Measurements from ENCODE around the gene BCAP31. TPM values are rescaled to one million over a fixed set of nuclear protein-coding genes. Genes with fewer than 3 reads are reported as not detected.
"Not testable (repeated sequence)": the region's sequence is repeated elsewhere in the genome, so short reads cannot be mapped to it uniquely, and the experiment has no call there.

The BCAP31 gene
- total RNA-seq, 1 donor from 2014 or later, result 83.0 TPM

DNA sequence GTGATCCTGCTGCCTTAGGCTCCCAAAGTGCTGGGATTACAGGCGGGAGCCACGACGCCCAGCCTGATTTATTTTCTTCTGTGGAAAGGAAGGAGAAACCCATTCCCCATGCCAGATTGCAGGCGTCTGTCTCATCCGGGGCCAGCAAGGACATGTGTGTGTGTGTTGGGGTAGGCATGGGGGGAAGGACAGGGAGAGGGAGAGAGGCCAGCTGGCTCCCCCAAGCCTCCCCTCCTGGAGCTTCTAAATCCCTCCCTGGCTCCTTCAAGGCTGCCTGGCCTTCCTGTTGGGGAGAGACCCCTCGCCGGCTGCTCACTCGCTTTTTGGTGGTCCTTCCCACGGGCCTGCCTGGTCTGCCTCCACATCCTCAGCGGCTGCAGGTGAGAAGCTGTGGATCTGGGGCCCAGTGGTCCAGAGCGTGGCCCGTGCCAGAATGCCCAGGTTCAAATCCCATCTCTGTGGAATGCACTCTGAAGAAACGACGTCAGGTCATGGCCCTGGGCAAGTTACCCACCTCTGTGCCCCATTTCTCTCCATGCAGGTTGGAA is 38.5 kb upstream of the BCAP31 start:
- H3K9ac ChIP-seq (ENCODE audit: low read depth in 1 of 3, low read length in 3 of 3), result no peak overlapping the region
- no peak overlapping the region for H3K27ac ChIP-seq (ENCODE audit: low read depth, low read length)
- peaks cover 9 to 19% (median 13%) of the 10 kb centered on the region in 3 donors for H3K4me1 ChIP-seq (ENCODE audit: control insufficient read depth in 3 of 3, insufficient read depth in 3 of 3, low read length in 3 of 3)
- no peaks in the 10 kb centered on the region for H3K27me3 ChIP-seq (ENCODE audit: control insufficient read depth in 3 of 3, insufficient read depth in 3 of 3, low read length in 3 of 3)
- H3K4me3 ChIP-seq (ENCODE audit: low read length in 3 of 3), result no peak overlapping the region
- no peaks in the 10 kb centered on the region for H3K9me3 ChIP-seq (ENCODE audit: control insufficient read depth in 3 of 3, low read length in 3 of 3)
- no peaks in the 10 kb centered on the region for H3K36me3 ChIP-seq (ENCODE audit: control insufficient read depth in 3 of 3, insufficient read depth in 3 of 3, low read length in 3 of 3)

DNA sequence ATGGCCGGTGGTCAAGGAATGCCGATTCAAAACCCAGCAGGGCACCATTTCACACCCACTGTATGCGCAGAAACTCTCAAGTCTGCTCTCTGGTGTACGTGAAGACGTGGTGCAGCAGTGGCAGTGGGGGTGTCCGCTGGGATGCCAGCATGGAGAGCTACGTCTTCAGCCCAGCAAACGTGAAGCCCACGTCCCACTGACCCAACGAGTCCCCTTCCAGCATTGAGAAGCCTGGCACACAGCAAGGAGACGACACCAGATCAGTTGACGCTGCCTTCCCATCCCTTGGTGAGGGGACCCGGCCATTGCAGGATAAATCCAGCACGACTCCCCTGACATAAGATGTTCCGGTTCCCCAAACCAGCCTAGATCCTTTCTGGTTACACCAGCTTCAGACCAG is 37.7 kb upstream of the BCAP31 start:
- no peak overlapping the region for H3K27ac ChIP-seq (ENCODE audit: low read depth, low read length)
- no peaks in the 10 kb centered on the region for H3K9me3 ChIP-seq (ENCODE audit: control insufficient read depth in 3 of 3, low read length in 3 of 3)
- H3K36me3 ChIP-seq (ENCODE audit: control insufficient read depth in 3 of 3, insufficient read depth in 3 of 3, low read length in 3 of 3), result no peaks in the 10 kb centered on the region
- H3K27me3 ChIP-seq (ENCODE audit: control insufficient read depth in 3 of 3, insufficient read depth in 3 of 3, low read length in 3 of 3), result no peaks in the 10 kb centered on the region
- no peak overlapping the region for H3K9ac ChIP-seq (ENCODE audit: low read depth in 1 of 3, low read length in 3 of 3)
- peaks cover 7 to 15% (median 9%) of the 10 kb centered on the region in 3 donors for H3K4me1 ChIP-seq (ENCODE audit: control insufficient read depth in 3 of 3, insufficient read depth in 3 of 3, low read length in 3 of 3)
- no peak overlapping the region for H3K4me3 ChIP-seq (ENCODE audit: low read length in 3 of 3)

DNA sequence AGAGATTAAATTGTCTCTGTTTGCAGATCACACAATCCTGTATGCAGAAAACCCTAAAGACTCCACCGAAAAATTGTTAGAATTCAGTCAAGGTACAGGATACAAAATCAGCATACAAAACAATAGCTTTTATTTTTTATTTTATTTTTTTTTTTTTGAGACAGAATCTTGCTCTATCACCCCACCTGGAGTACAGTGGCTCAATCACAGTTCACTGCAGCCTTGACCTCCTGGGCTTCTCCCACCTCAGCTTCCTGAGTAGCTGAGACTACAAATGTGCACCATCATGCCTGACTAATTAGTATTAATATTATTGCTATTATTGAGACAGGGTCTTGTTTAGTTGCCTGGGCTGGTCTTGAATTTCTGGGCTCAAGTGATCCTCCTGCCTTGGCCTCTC is 30.9 kb upstream of the BCAP31 start:
- Histone ChIP-seq H3K27me3 (ENCODE audit: control insufficient read depth in 3 of 3, insufficient read depth in 3 of 3, low read length in 3 of 3) (no peaks in the 10 kb centered on the region), H3K9me3 (ENCODE audit: control insufficient read depth in 3 of 3, low read length in 3 of 3) (no peaks in the 10 kb centered on the region), H3K9ac (ENCODE audit: low read depth in 1 of 3, low read length in 3 of 3) (no peak overlapping the region), H3K36me3 (ENCODE audit: control insufficient read depth in 3 of 3, insufficient read depth in 3 of 3, low read length in 3 of 3) (no peaks in the 10 kb centered on the region), H3K27ac (ENCODE audit: low read depth, low read length) (no peak overlapping the region), H3K4me1 (ENCODE audit: control insufficient read depth in 3 of 3, insufficient read depth in 3 of 3, low read length in 3 of 3) (no peaks in the 10 kb centered on the region), H3K4me3 (ENCODE audit: low read length in 3 of 3) (no peak overlapping the region)

DNA sequence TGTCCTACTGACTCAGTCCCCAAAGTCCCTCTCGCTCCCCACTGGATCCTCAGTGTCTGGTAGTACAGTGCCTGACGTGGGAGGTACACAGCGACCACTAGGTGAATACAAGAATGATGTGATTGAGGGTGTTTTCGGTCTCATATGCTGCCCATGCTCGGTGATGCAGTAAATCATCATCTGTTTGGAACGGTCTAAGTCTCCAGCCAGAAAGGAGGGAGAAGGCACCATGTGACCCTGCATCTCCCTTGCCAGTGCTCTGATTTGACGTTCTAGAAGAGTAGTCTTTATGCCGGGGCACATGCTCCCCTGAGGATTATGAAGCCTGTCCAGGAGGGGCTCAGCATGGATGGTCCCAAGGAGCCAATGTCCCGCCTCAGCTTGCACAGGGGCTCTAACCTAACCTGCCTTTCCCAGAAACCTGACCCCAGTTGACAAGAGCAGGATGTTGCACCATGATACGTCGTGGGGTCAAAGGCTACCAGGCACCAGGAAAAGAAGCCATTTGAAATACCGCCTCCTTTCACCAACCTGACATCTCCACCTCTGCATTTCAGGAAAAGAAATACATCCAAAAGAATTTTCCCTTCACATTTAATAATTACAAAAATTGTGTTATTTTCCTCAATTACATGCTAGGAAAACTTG is 26.1 kb upstream of the BCAP31 start:
- Histone ChIP-seq H3K4me1 (ENCODE audit: control insufficient read depth in 3 of 3, insufficient read depth in 3 of 3, low read length in 3 of 3) (no peaks in the 10 kb centered on the region), H3K4me3 (ENCODE audit: low read length in 3 of 3) (no peak overlapping the region), H3K36me3 (ENCODE audit: control insufficient read depth in 3 of 3, insufficient read depth in 3 of 3, low read length in 3 of 3) (no peaks in the 10 kb centered on the region), H3K27ac (ENCODE audit: low read depth, low read length) (no peak overlapping the region), H3K9me3 (ENCODE audit: control insufficient read depth in 3 of 3, low read length in 3 of 3) (no peaks in the 10 kb centered on the region), H3K27me3 (ENCODE audit: control insufficient read depth in 3 of 3, insufficient read depth in 3 of 3, low read length in 3 of 3) (no peaks in the 10 kb centered on the region), H3K9ac (ENCODE audit: low read depth in 1 of 3, low read length in 3 of 3) (no peak overlapping the region)

DNA sequence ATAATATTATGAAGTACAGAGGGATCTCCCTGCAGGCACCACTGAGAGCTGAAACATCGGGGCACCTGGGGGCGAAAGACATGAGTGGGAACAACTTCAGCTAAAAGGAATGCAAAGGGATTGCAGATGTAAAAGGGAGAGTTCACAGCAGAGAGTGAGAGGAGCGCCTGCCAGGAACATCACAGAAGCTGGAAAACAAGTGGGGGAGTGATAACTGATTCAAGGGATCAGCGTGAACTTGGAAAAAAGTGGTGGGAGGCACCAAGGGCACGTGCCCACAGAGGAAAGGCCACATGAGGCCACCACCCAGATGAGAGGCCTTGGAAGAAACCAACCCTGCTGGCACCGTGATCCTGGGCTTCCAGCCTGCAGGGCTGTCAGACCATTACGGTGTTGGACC is 24.8 kb upstream of the BCAP31 start:
- H3K4me3 ChIP-seq (ENCODE audit: low read length in 3 of 3); H3K27me3 ChIP-seq (ENCODE audit: control insufficient read depth in 3 of 3, insufficient read depth in 3 of 3, low read length in 3 of 3); H3K27ac ChIP-seq (ENCODE audit: low read depth, low read length); H3K9me3 ChIP-seq (ENCODE audit: control insufficient read depth in 3 of 3, low read length in 3 of 3); H3K9ac ChIP-seq (ENCODE audit: low read depth in 1 of 3, low read length in 3 of 3); H3K4me1 ChIP-seq (ENCODE audit: control insufficient read depth in 3 of 3, insufficient read depth in 3 of 3, low read length in 3 of 3); H3K36me3 ChIP-seq (ENCODE audit: control insufficient read depth in 3 of 3, insufficient read depth in 3 of 3, low read length in 3 of 3): not testable (repeated sequence)

DNA sequence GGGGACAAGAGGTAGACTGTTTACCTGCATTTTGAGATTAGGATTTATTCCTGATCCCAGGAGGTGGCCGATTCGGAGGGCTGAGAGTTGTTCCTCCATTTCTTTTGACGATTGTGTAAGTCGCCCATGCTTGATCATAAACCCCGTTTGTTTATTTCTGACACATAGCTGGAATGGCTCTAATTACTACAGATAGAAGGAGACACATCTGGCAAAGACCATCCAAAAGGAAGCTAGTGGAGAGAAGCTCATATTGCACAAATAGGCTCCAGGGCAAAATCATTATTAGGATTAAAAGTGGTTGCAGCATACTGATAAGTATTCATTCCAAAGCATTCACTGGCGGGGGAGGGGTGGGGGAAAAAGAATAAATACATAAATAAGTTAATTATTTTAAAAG is 22.8 kb upstream of the BCAP31 start:
- H3K36me3 ChIP-seq (ENCODE audit: control insufficient read depth in 3 of 3, insufficient read depth in 3 of 3, low read length in 3 of 3); H3K27me3 ChIP-seq (ENCODE audit: control insufficient read depth in 3 of 3, insufficient read depth in 3 of 3, low read length in 3 of 3); H3K4me3 ChIP-seq (ENCODE audit: low read length in 3 of 3); H3K9me3 ChIP-seq (ENCODE audit: control insufficient read depth in 3 of 3, low read length in 3 of 3); H3K9ac ChIP-seq (ENCODE audit: low read depth in 1 of 3, low read length in 3 of 3); H3K4me1 ChIP-seq (ENCODE audit: control insufficient read depth in 3 of 3, insufficient read depth in 3 of 3, low read length in 3 of 3); H3K27ac ChIP-seq (ENCODE audit: low read depth, low read length): not testable (repeated sequence)

DNA sequence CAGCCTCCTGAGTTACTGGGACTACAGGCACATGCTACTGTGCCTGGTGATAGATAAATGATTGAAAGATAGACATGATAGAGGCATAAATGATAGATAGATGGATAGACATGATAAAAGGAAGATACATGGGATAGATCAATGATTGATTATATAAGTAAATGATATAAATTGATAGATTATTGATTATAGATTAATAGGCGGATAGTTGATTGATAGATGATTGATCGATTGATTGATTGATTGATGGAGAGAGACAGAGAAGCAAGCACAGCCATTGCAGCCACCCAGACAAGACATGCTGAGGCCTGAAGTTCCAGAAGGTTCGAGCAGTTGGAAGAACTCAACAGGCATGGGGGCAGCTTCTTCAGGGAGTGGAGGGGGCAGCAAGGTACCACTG is 22.2 kb upstream of the BCAP31 start:
- H3K36me3 ChIP-seq (ENCODE audit: control insufficient read depth in 3 of 3, insufficient read depth in 3 of 3, low read length in 3 of 3), result no peaks in the 10 kb centered on the region

DNA sequence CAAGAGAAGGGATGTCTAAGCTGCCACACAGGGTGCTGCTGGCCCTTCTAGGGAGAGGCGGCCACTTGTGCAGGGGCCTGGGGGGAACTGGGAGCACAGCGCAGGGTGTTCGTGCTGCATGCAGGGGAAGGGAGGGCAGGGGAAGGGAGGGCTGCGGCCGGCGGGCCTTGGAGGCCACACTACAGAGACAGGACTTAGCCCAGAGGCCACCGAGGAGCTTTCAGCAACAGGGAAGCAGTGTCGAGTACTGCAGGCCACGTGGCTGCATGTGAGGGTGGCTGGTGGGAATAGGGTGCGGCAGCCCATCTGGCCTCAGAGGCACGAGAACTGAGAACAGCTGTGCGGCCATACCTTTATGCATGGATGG is 20.9 kb upstream of the BCAP31 start:
- not testable (repeated sequence) for H3K9me3 ChIP-seq (ENCODE audit: control insufficient read depth in 3 of 3, low read length in 3 of 3); H3K4me3 ChIP-seq (ENCODE audit: low read length in 3 of 3); H3K27ac ChIP-seq (ENCODE audit: low read depth, low read length); H3K27me3 ChIP-seq (ENCODE audit: control insufficient read depth in 3 of 3, insufficient read depth in 3 of 3, low read length in 3 of 3); H3K9ac ChIP-seq (ENCODE audit: low read depth in 1 of 3, low read length in 3 of 3); H3K36me3 ChIP-seq (ENCODE audit: control insufficient read depth in 3 of 3, insufficient read depth in 3 of 3, low read length in 3 of 3); H3K4me1 ChIP-seq (ENCODE audit: control insufficient read depth in 3 of 3, insufficient read depth in 3 of 3, low read length in 3 of 3)

More for the DNA sequence above, 22.2 kb upstream of the BCAP31 start:
- Histone ChIP-seq H3K9me3 (ENCODE audit: control insufficient read depth in 3 of 3, low read length in 3 of 3) (no peaks in the 10 kb centered on the region), H3K9ac (ENCODE audit: low read depth in 1 of 3, low read length in 3 of 3) (no peak overlapping the region), H3K27me3 (ENCODE audit: control insufficient read depth in 3 of 3, insufficient read depth in 3 of 3, low read length in 3 of 3) (no peaks in the 10 kb centered on the region), H3K27ac (ENCODE audit: low read depth, low read length) (no peak overlapping the region), H3K4me3 (ENCODE audit: low read length in 3 of 3) (no peak overlapping the region), H3K4me1 (ENCODE audit: control insufficient read depth in 3 of 3, insufficient read depth in 3 of 3, low read length in 3 of 3) (peaks cover 0 to 3% (median 0%) of the 10 kb centered on the region in 3 donors)

DNA sequence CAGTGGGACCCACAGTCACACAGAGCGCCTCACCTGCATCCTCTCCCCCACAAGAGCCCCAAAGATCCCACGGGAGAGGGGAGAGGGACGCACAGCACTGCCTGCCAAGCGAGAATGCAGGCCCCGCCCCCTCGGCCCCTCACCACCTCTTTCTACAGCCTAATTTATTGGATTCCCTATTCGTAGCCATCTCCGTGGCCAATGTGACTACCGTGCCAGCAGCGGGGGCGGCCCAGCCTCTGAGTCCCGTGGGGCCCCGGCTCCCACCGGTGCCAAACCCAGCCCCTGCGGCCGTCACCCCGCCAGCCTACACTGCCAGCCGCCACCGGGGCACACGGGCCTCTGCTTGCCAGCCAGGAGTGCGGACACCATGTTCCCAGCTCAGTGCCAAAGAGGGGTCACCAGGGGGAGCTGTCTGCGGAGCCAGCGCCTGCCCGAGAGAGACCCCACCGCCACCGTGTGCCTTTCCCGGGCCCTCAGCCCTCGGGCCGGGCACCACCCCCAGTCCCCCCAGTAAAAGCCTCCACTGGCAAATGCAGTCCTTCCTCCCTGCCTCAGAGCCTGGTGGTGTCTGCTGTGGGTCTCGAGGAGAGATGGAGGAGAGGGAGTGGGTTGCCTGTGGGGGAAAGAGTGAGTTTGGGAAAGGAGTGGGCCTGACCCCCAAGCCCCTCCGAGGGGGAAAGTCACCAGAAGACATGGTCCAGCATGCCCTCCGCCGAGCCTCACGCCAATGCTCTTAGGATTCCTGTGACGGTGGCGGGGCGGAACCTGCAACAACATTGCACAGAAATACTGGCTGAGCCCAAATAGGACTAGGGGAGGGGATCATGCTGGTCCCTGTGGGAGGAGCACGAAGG is 20.3 kb upstream of the BCAP31 start:
- H3K9me3 ChIP-seq (ENCODE audit: control insufficient read depth in 3 of 3, low read length in 3 of 3), result no peaks in the 10 kb centered on the region
- H3K27me3 ChIP-seq (ENCODE audit: control insufficient read depth in 3 of 3, insufficient read depth in 3 of 3, low read length in 3 of 3), result peaks cover 0 to 4% (median 0%) of the 10 kb centered on the region in 3 donors
- no peak overlapping the region for H3K27ac ChIP-seq (ENCODE audit: low read depth, low read length)
- peaks cover 0 to 3% (median 0%) of the 10 kb centered on the region in 3 donors for H3K4me1 ChIP-seq (ENCODE audit: control insufficient read depth in 3 of 3, insufficient read depth in 3 of 3, low read length in 3 of 3)
- peak overlapping the region in 1 of 3 donors; percentile 8 for H3K9ac ChIP-seq (ENCODE audit: low read depth in 1 of 3, low read length in 3 of 3)
- no peak overlapping the region for H3K4me3 ChIP-seq (ENCODE audit: low read length in 3 of 3)
- peaks cover 0 to 6% (median 0%) of the 10 kb centered on the region in 3 donors for H3K36me3 ChIP-seq (ENCODE audit: control insufficient read depth in 3 of 3, insufficient read depth in 3 of 3, low read length in 3 of 3)

DNA sequence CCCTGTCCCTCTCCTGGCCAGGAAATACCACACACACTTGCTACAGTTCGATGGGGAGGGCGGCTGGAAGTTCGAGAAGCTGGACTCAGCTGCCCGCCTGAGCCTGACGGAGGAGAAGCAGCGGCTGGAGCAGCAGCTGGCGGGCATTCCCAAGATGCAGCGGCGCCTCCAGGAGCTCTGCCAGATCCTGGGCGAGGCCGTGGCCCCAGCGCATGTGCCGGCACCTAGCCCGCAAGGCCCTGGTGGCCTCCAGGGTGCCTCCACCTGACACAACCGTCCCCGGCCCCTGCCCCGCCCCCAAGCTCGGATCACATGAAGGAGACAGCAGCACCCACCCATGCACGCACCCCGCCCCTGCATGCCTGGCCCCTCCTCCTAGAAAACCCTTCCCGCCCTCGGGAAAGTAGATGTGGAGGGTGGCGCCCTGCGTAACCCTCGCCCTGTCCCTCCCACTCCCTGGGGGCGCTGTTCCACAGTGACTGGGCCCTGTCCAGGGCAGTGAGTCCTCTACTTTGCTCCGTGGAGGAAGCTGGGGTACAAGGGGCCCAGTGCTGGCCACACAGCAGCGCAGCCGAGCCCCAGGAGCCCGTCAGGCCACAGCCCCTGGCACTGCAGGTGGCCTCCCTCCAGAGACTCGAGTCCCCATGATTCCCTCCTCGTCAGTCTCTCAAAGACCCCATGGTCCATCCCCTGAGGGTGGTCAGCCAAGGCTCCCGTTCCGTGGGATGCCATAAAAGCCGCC is 19.5 kb upstream of the BCAP31 start:
- H3K27ac ChIP-seq (ENCODE audit: low read depth, low read length); H3K27me3 ChIP-seq (ENCODE audit: control insufficient read depth in 3 of 3, insufficient read depth in 3 of 3, low read length in 3 of 3); H3K9me3 ChIP-seq (ENCODE audit: control insufficient read depth in 3 of 3, low read length in 3 of 3); H3K4me3 ChIP-seq (ENCODE audit: low read length in 3 of 3); H3K36me3 ChIP-seq (ENCODE audit: control insufficient read depth in 3 of 3, insufficient read depth in 3 of 3, low read length in 3 of 3); H3K4me1 ChIP-seq (ENCODE audit: control insufficient read depth in 3 of 3, insufficient read depth in 3 of 3, low read length in 3 of 3); H3K9ac ChIP-seq (ENCODE audit: low read depth in 1 of 3, low read length in 3 of 3): not testable (repeated sequence)

Measured in skeletal muscle tissue (tissue), 4 donors.